ENCODE data around the gene MEAF6.

Gene MEAF6

GRCh38 chr1:37471345-37472231, 43.0 kb downstream of the MEAF6 start:
- DNase-seq: no peak

- DNase-seq: no peak
These were observed 45.2 kb downstream of the MEAF6 start for GRCh38 chr1:37469386-37469785.

- DNase-seq: no peak
These were observed 46.5 kb downstream of the MEAF6 start for GRCh38 chr1:37468037-37468436.

GRCh38 chr1:37465593-37466517, 48.7 kb downstream of the MEAF6 start:
- DNase-seq: no peak

GRCh38 chr1:37464443-37464842, 50.1 kb downstream of the MEAF6 start:
- DNase-seq: no peak

GRCh38 chr1:37461698-37462436, 52.7 kb downstream of the MEAF6 start:
- no peak for DNase-seq

- DNase-seq: no peak
These were observed 56.0 kb downstream of the MEAF6 start for GRCh38 chr1:37458551-37458950.

GRCh38 chr1:37456614-37457013, 58.0 kb downstream of the MEAF6 start:
- DNase-seq: no peak

GRCh38 chr1:37455516-37455915, 59.0 kb downstream of the MEAF6 start:
- no peak for DNase-seq

- no peak for DNase-seq
These were observed 60.9 kb downstream of the MEAF6 start for GRCh38 chr1:37453647-37454046.

- DNase-seq: no peak
These were observed 62.1 kb downstream of the MEAF6 start for GRCh38 chr1:37452416-37452815.

- DNase-seq: no peak
These were observed 64.6 kb downstream of the MEAF6 start for GRCh38 chr1:37449936-37450335.

GRCh38 chr1:37448691-37449417, 65.7 kb downstream of the MEAF6 start:
- no peak for DNase-seq

- DNase-seq: no peak
These were observed 66.4 kb downstream of the MEAF6 start for GRCh38 chr1:37448185-37448584.

- DNase-seq: no peak
These were observed 67.7 kb downstream of the MEAF6 start for GRCh38 chr1:37446874-37447273.

GRCh38 chr1:37442644-37443043, 71.9 kb downstream of the MEAF6 start:
- no peak for DNase-seq

Data from DMS79 (cell line).